Caco-2 (cell line): Measurements from ENCODE around the gene ERC1. TPM values are rescaled to one million over a fixed set of nuclear protein-coding genes. Genes with fewer than 3 reads are reported as not detected.

Experiments
- BruUV-seq: library from RNA; stranded (reverse); fragments of 400-500 nt; replicated peaks from 2 replicates; lab custom pipeline; 2021; lab: Mats Ljungman, UMichigan
- CTCF ChIA-PET: fragments of 300-600 bp; sonication (Branson Sonifier 250); formaldehyde crosslinking; loops from one replicate; lab custom pipeline; 2022; ENCODE audit warnings: antibody characterized with exemption; lab: Charles Lee
- POLR2A ChIA-PET: fragments of 300-600 bp; sonication (Branson Sonifier 250); formaldehyde crosslinking; loops from one replicate; lab custom pipeline; 2022; ENCODE audit warnings: antibody characterized with exemption; lab: Charles Lee
- DNase-seq, 2 experiments: peaks; one replicate each; pipeline versions ENCODE4 v3.0.0 to v3.0.0-alpha.2; 2020 to 2022
- H3K27me3 ChIP-seq: replicated peaks from 2 replicates; pipeline ENCODE4 v1.6.0; 2011; ENCODE audit warnings: low read length; ENCODE audit not compliant: control insufficient read depth, insufficient read depth
- H3K36me3 ChIP-seq: 2 replicates; pipeline ENCODE4 v1.5.1; 2011; ENCODE audit warnings: low read length; ENCODE audit not compliant: control insufficient read depth, insufficient read depth
- H3K4me1 ChIP-seq: fragments of 250-450 bp; sonication (Bioruptor Pico); 2 replicates; pipeline ENCODE4 v1.5.1; 2020; ENCODE audit warnings: mild to moderate bottlenecking
- H3K4me3 ChIP-seq: 2 replicates; pipeline ENCODE4 v1.5.1; 2011; ENCODE audit warnings: low read depth, mild to moderate bottlenecking, control low read depth, low read length
- H3K9me3 ChIP-seq: fragments of 250-450 bp; sonication (Bioruptor Pico); 2 replicates; pipeline ENCODE4 v1.5.1; 2020; ENCODE audit warnings: mild to moderate bottlenecking, moderate library complexity
- H3K27ac Mint-ChIP-seq: one replicate; pipeline ENCODE4 v1.8.0; 2022; ENCODE audit warnings: mixed read lengths; ENCODE audit not compliant: unreplicated experiment
- H3K27me3 Mint-ChIP-seq: one replicate; pipeline ENCODE4 v1.8.0; 2022; ENCODE audit warnings: mixed read lengths; ENCODE audit not compliant: insufficient read depth, unreplicated experiment
- H3K36me3 Mint-ChIP-seq: one replicate; pipeline ENCODE4 v1.8.0; 2022; ENCODE audit warnings: mild to moderate bottlenecking, mixed read lengths; ENCODE audit not compliant: insufficient read depth, unreplicated experiment
- H3K4me1 Mint-ChIP-seq: one replicate; pipeline ENCODE4 v1.8.0; 2022; ENCODE audit warnings: low read depth, mixed read lengths; ENCODE audit not compliant: unreplicated experiment
- H3K4me3 Mint-ChIP-seq: one replicate; pipeline ENCODE4 v1.8.0; 2022; ENCODE audit warnings: mild to moderate bottlenecking, moderate library complexity, mixed read lengths; ENCODE audit not compliant: unreplicated experiment
- H3K9me3 Mint-ChIP-seq: one replicate; pipeline ENCODE4 v1.8.0; 2022; ENCODE audit warnings: mixed read lengths; ENCODE audit not compliant: unreplicated experiment
- intact Hi-C: fragments of 100-400 bp; cut with micrococcal nuclease; formaldehyde crosslinking; loops from one replicate; pipeline ENCODE4 v1.10.0; 2022; ENCODE audit not compliant: unreplicated experiment
- total RNA-seq: library from RNA; stranded (reverse); gene quantifications from 2 replicates; pipeline ENCODE4 v1.2.3, GENCODE V29; 2022
- TF ChIP-seq, protein P1 (sequence below), 2 experiments: fragments of 200-600 bp in 1 of 2; IDR thresholded peaks; 1 replicate in 1 of 2; 2 replicates in 1 of 2; pipeline versions ENCODE4 v1.5.1 to v1.8.0; 2011 to 2022; ENCODE audit warnings: antibody characterized with exemption in 1 of 2, control low read depth in 1 of 2, inconsistent platforms in 1 of 2, low read depth in 1 of 2, low read length in 1 of 2, mild to moderate bottlenecking in 1 of 2, moderate library complexity in 1 of 2; ENCODE audit not compliant: insufficient read depth in 1 of 2, severe bottlenecking in 1 of 2, unreplicated experiment in 1 of 2

The ERC1 gene
- total RNA-seq, 1 experiment from 2014 or later, result 88.4 TPM

DNA sequence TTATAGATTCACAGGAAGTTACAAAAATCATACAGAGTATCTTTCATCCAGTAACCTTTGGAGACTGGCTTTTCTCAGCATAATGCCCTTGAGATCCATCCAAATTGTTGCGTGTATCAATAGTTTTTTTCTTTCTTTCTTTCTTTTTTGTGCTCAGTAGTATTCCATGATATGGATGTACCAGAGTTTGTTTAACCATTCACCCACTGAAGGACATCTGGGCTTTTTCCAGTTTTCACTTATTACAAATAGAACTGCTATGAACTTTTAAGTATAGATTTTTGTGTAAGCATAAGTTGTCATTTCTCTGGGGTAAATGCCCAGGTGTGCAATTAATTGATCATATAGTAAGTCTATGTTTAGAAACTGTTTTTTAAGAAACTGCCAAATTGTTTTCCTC is 524.0 kb downstream of the ERC1 start:
- H3K4me1 ChIP-seq, result peaks cover 15% of the 10 kb centered on the region
- Mint-ChIP-seq H3K4me1 (peaks cover 12% of the 10 kb centered on the region), H3K27ac (no peak overlapping the region), H3K4me3 (no peak overlapping the region), H3K27me3 (peaks cover 9% of the 10 kb centered on the region), H3K9me3 (no peaks in the 10 kb centered on the region), H3K36me3 (peaks cover 6% of the 10 kb centered on the region)
- TF ChIP-seq, protein P1, sequence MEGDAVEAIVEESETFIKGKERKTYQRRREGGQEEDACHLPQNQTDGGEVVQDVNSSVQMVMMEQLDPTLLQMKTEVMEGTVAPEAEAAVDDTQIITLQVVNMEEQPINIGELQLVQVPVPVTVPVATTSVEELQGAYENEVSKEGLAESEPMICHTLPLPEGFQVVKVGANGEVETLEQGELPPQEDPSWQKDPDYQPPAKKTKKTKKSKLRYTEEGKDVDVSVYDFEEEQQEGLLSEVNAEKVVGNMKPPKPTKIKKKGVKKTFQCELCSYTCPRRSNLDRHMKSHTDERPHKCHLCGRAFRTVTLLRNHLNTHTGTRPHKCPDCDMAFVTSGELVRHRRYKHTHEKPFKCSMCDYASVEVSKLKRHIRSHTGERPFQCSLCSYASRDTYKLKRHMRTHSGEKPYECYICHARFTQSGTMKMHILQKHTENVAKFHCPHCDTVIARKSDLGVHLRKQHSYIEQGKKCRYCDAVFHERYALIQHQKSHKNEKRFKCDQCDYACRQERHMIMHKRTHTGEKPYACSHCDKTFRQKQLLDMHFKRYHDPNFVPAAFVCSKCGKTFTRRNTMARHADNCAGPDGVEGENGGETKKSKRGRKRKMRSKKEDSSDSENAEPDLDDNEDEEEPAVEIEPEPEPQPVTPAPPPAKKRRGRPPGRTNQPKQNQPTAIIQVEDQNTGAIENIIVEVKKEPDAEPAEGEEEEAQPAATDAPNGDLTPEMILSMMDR (IDR thresholded peaks at IDR 0.05; ENCODE audit: insufficient read depth in 1 of 2, low read depth in 1 of 2, low read length in 1 of 2, severe bottlenecking in 1 of 2, unreplicated experiment in 1 of 2), result no peak
- no TSS peak for BruUV-seq
- no peaks in the 10 kb centered on the region; the same call in 1 of the 2 replicates for H3K27me3 ChIP-seq
- ChIA-PET CTCF (interaction anchor here (0.8 kb wide), 1 partner anchor 14 kb away, joined by 3 read pairs; no protein-coding TSS in a partner anchor), POLR2A (no interaction called here)
- intact Hi-C loops, result no loop called here
- H3K4me3 ChIP-seq, result no peak overlapping the region
- DNase-seq, result no peak
- H3K9me3 ChIP-seq, result no peaks in the 10 kb centered on the region; the same call in 1 of the 2 replicates
- H3K36me3 ChIP-seq, result no peaks in the 10 kb centered on the region

DNA sequence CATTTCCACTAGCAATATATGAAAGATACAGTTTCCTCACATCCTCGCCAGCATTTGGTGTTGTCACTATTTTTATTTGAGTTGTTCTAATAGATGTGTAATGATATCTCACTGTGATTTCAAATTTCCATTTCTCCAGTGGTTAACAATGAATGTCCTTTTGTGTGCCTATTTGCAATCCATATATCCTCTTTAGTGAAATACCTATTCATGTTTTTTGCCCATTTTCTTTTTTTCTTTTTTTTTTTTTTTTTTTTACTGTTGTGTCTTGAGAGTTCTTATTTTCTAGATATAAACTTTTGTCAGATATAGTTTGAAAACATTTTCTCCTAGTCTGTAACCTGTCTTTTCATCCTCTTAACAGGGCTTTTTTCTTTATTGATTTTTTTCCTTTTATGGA is 524.4 kb downstream of the ERC1 start:
- no peaks in the 10 kb centered on the region; the same call in 1 of the 2 replicates for H3K9me3 ChIP-seq
- H3K4me1 ChIP-seq, result peaks cover 15% of the 10 kb centered on the region
- H3K4me3 Mint-ChIP-seq, result no peak overlapping the region
- H3K27me3 Mint-ChIP-seq, result peaks cover 9% of the 10 kb centered on the region
- H3K27me3 ChIP-seq, result no peaks in the 10 kb centered on the region; the same call in 1 of the 2 replicates
- H3K27ac Mint-ChIP-seq, result no peak overlapping the region
- H3K4me1 Mint-ChIP-seq, result peaks cover 12% of the 10 kb centered on the region
- no TSS peak for BruUV-seq
- H3K9me3 Mint-ChIP-seq, result no peaks in the 10 kb centered on the region
- intact Hi-C loops, result no loop called here
- ChIA-PET CTCF (no interaction called here), POLR2A (no interaction called here)
- no peaks in the 10 kb centered on the region for H3K36me3 ChIP-seq
- peaks cover 6% of the 10 kb centered on the region for H3K36me3 Mint-ChIP-seq
- TF ChIP-seq, protein P1 (IDR thresholded peaks at IDR 0.05; ENCODE audit: insufficient read depth in 1 of 2, low read depth in 1 of 2, low read length in 1 of 2, severe bottlenecking in 1 of 2, unreplicated experiment in 1 of 2), result no peak
- no peak for DNase-seq
- no peak overlapping the region for H3K4me3 ChIP-seq

DNA sequence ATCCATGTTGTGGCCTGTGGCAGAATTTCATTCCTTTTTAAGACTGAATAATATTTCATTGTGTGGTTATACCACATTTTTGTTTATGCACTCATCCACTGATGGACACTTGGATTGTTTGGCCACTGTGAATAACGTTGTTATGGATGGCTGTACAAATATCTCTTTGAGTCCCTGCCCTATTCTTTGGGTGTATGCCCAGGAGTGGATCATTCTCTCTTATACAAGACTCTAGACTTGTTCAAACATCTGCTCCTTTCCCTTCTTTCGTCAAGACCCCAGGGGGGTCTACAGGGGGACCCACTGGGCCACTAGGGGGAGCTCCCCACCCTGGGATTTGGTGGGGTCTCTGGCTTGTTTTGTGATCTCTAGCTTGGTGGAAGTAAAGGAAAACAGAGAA is 526.0 kb downstream of the ERC1 start:
- ChIA-PET CTCF (interaction anchor here (0.5 to 1.6 kb wide), 6 partner anchors 10 to 399 kb away, joined by 3 to 7 read pairs (median 4); no protein-coding TSS in a partner anchor), POLR2A (no interaction called here)
- Histone ChIP-seq H3K4me3 (no peak overlapping the region), H3K4me1 (peaks cover 15% of the 10 kb centered on the region), H3K27me3 (no peaks in the 10 kb centered on the region; the same call in 1 of the 2 replicates), H3K9me3 (no peaks in the 10 kb centered on the region; the same call in 1 of the 2 replicates), H3K36me3 (no peaks in the 10 kb centered on the region)
- Mint-ChIP-seq H3K36me3 (peaks cover 6% of the 10 kb centered on the region), H3K4me3 (no peak overlapping the region), H3K27me3 (peaks cover 6% of the 10 kb centered on the region), H3K27ac (no peak overlapping the region), H3K4me1 (peaks cover 12% of the 10 kb centered on the region), H3K9me3 (no peaks in the 10 kb centered on the region)
- BruUV-seq, result no TSS peak
- intact Hi-C loops, result loop anchor here (1.0 kb wide), 1 partner anchor 88 kb away; no protein-coding TSS in a partner anchor
- TF ChIP-seq, protein P1 (IDR thresholded peaks at IDR 0.05; ENCODE audit: insufficient read depth in 1 of 2, low read depth in 1 of 2, low read length in 1 of 2, severe bottlenecking in 1 of 2, unreplicated experiment in 1 of 2), result peak; percentile 71 to 83
- DNase-seq, result peak in 1 of 2 experiments; percentile 58
